Umbilical cord (tissue), 2 donors: ENCODE measurements around the gene SLC25A2. TPM values are rescaled to one million over a fixed set of nuclear protein-coding genes. Genes with fewer than 3 reads are reported as not detected.
"Not testable (repeated sequence)": the region's sequence is repeated elsewhere in the genome, so short reads cannot be mapped to it uniquely, and the experiment has no call there.

Experiments used
- DNase-seq: peaks from one replicate; pipeline ENCODE4 v3.0.0-alpha.2; 2015; ENCODE audit warnings: low spot score
- total RNA-seq: library from RNA; depleted of rRNA; stranded (reverse); fragments of >200 nt; gene quantifications from one replicate; pipeline ENCODE4 v1.2.3, GENCODE V29; 2014; ENCODE audit warnings: low replicate concordance; ENCODE audit not compliant: insufficient read depth

Gene SLC25A2
- total RNA-seq: 1.9 TPM

- no peak for DNase-seq
These were observed at the start of gene SLC25A2 for GRCh38 chr5:141303756-141304155. TSS of gene SLC25A2 (minus strand) at chr5:141304049. CDS start at chr5:141303865, 184 bp downstream.

- no peak for DNase-seq
These were observed 47.7 kb upstream of the SLC25A2 start for GRCh38 chr5:141351591-141351990.

- no peak for DNase-seq
These were observed 46.2 kb upstream of the SLC25A2 start, which contains the start of gene PCDHGB1 for GRCh38 chr5:141349917-141350619. TSS of gene PCDHGB1 (plus strand) at chr5:141350099. CDS start at chr5:141350261, 162 bp downstream.

- DNase-seq: not testable (repeated sequence)
These were observed 42.2 kb upstream of the SLC25A2 start for GRCh38 chr5:141346017-141346416.

- DNase-seq: no peak
These were observed 41.5 kb upstream of the SLC25A2 start for GRCh38 chr5:141345327-141345726.

- DNase-seq: no peak
These were observed 40.2 kb upstream of the SLC25A2 start for GRCh38 chr5:141343953-141344463.

GRCh38 chr5:141343242-141343952 lies 39.5 kb upstream of the SLC25A2 start, which contains the start of gene PCDHGA3:
TSS of gene PCDHGA3 (plus strand) at chr5:141343829. CDS start at chr5:141344034, 205 bp downstream.
- no peak for DNase-seq

GRCh38 chr5:141342773-141343172 lies 38.9 kb upstream of the SLC25A2 start:
- no peak for DNase-seq

GRCh38 chr5:141340781-141341354 lies 37.0 kb upstream of the SLC25A2 start:
- not testable (repeated sequence) for DNase-seq

GRCh38 chr5:141338538-141339306 lies 34.9 kb upstream of the SLC25A2 start, which contains the start of gene PCDHGA2:
TSS of gene PCDHGA2 (plus strand) at chr5:141338760.
- DNase-seq: peak; percentile 23

- DNase-seq: not testable (repeated sequence)
These were observed 28.7 kb upstream of the SLC25A2 start for GRCh38 chr5:141332571-141332970.

- DNase-seq: no peak
These were observed 26.6 kb upstream of the SLC25A2 start, which contains the start of gene PCDHGA1 for GRCh38 chr5:141330299-141331080. TSS of gene PCDHGA1 (plus strand) at chr5:141330514.

GRCh38 chr5:141328231-141328630 lies 24.4 kb upstream of the SLC25A2 start:
- no peak for DNase-seq

GRCh38 chr5:141326088-141326854 lies 22.4 kb upstream of the SLC25A2 start:
- peak; percentile 24 for DNase-seq

- no peak for DNase-seq
These were observed 18.4 kb upstream of the SLC25A2 start for GRCh38 chr5:141322261-141322660.

- peak; percentile 94 for DNase-seq
These were observed 16.6 kb upstream of the SLC25A2 start, which contains the start of gene TAF7 for GRCh38 chr5:141320225-141321169. TSS of gene TAF7 (minus strand) at chr5:141320784. CDS start at chr5:141320044, 740 bp downstream.

- DNase-seq: no peak
These were observed 15.8 kb upstream of the SLC25A2 start for GRCh38 chr5:141319699-141320098.

- no peak for DNase-seq
These were observed 15.4 kb upstream of the SLC25A2 start for GRCh38 chr5:141319202-141319601.
